GM12864 (cell line): ENCODE data around the gene STARD9.

ENCODE experiments used
- DNase-seq: peaks from one replicate; pipeline ENCODE4 v3.0.0-alpha.2; 2011; ENCODE audit warnings: low read depth
- H3K4me3 ChIP-seq: 2 replicates; pipeline ENCODE4 v1.5.1; 2011; ENCODE audit warnings: mild to moderate bottlenecking, low read depth, low read length, control low read depth
- CTCF ChIP-seq: IDR thresholded peaks from 2 replicates; pipeline ENCODE4 v1.5.1; 2011; ENCODE audit warnings: low read depth, mild to moderate bottlenecking, moderate library complexity, low read length, control low read depth, inconsistent platforms; ENCODE audit errors: missing control alignments

STARD9 gene

GRCh38 chr15:42736793-42737528, 161.6 kb downstream of the STARD9 start, which contains the start of gene CDAN1:
Gene CDAN1 (minus strand): TSS chr15:42737128. CDS start chr15:42737102, 26 bp downstream.
- peak; percentile 26 for DNase-seq
- TF ChIP-seq CTCF = no peak
- peak within 1 kb of the TSS; percentile 66 for H3K4me3 ChIP-seq

DNA sequence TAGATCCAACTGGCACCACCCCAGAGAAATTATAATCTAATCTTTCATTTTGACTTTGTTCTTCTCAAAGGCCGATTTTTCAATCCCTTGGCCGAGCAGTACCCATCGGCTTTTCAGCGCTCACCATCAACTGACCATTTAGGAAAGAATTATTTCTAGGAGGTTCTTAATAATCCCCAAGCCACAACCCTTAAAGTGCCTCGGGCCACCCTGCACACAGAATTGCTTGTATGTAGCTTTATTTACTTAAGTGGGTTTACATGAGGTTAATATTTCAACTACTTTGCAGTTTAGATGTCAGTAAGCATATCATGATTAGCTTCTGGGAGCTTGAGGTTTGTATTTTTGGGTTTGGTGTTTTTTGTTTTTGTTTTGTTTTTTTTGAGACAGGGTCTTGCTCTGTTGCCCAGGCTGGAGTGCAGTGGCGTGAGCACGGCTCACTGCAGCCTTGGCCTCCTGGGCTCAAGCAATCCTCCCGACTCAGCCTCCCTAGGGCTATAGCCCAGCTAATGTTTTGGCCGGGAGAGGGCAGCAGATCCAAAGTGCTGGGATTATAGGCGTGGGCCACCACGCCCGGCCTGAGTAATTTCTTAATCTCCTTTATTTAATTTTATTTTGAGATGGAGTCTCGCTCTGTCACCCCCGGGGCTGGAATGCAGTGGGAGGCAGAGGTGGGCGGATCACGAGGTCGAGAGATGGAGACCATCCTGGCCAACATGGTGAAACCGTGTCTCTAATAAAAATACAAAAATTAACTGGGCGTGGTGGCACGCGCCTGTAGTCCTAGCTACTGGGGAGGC, 162.3 kb downstream of the STARD9 start:
- peak overlapping the region; percentile 62 for H3K4me3 ChIP-seq
- no peak for TF ChIP-seq CTCF
- no peak for DNase-seq

- DNase-seq = no peak
- no peak overlapping the region for H3K4me3 ChIP-seq
- no peak for TF ChIP-seq CTCF
Measured at GRCh38 chr15:42741710-42742109, 166.3 kb downstream of the STARD9 start.

DNA sequence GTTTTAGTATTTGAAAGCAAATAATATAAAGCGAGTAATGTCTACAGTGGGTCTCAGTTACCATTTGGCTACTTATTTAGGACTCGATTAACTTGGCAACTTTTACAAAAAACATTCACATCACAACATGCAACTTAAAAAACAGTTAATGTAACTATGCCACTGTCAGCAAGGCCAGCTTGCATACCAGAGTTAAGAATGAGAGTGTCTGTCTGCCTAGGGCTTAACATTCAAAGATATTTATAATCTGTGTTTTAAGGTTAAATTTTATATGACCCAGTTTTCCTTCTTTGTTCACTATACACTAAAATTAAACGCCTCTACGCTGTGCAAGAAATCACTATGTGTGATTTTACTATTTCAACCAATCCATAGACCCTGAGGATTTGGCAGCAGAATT, 166.7 kb downstream of the STARD9 start:
- H3K4me3 ChIP-seq = no peak overlapping the region
- TF ChIP-seq CTCF = no peak
- no peak for DNase-seq

- DNase-seq = no peak
- H3K4me3 ChIP-seq = no peak overlapping the region
- TF ChIP-seq CTCF = no peak
Measured at GRCh38 chr15:42744195-42744594, 168.8 kb downstream of the STARD9 start.

- no peak for DNase-seq
Measured at GRCh38 chr15:42749266-42749665, 173.9 kb downstream of the STARD9 start.

More at GRCh38 chr15:42749266-42749665, 173.9 kb downstream of the STARD9 start:
- TF ChIP-seq CTCF = no peak
- H3K4me3 ChIP-seq = no peak overlapping the region
